ENCODE results near the gene ULK2.
"Not testable (repeated sequence)": the region's sequence is repeated elsewhere in the genome, so short reads cannot be mapped to it uniquely, and the experiment has no call there.

Gene ULK2

GRCh38 chr17:19766421-19767270, 101.1 kb downstream of the ULK2 start:
- DNase-seq: peak; percentile 26 to 82 (median 70)

GRCh38 chr17:19766016-19766415, 101.7 kb downstream of the ULK2 start:
- DNase-seq: no peak

- DNase-seq: not testable (repeated sequence)
Observed at GRCh38 chr17:19763991-19764390, 103.7 kb downstream of the ULK2 start.

- DNase-seq: no peak
Observed at GRCh38 chr17:19763416-19763815, 104.3 kb downstream of the ULK2 start.

- peak in 3 of 4 experiments; percentile 37 to 74 (median 48) for DNase-seq
Observed at GRCh38 chr17:19762515-19762961, 105.2 kb downstream of the ULK2 start.

GRCh38 chr17:19760746-19761145, 107.0 kb downstream of the ULK2 start:
- no peak for DNase-seq

GRCh38 chr17:19759568-19760549, 107.9 kb downstream of the ULK2 start:
- no peak for DNase-seq

GRCh38 chr17:19757536-19758180, 110.1 kb downstream of the ULK2 start:
- no peak for DNase-seq

GRCh38 chr17:19756546-19756945, 111.2 kb downstream of the ULK2 start:
- DNase-seq: no peak

GRCh38 chr17:19755821-19756510, 111.8 kb downstream of the ULK2 start:
- DNase-seq: no peak

GRCh38 chr17:19755392-19755791, 112.3 kb downstream of the ULK2 start:
- DNase-seq: no peak

GRCh38 chr17:19753661-19754463, 113.9 kb downstream of the ULK2 start:
- no peak for DNase-seq

GRCh38 chr17:19753051-19753509, 114.7 kb downstream of the ULK2 start:
- no peak for DNase-seq

- DNase-seq: no peak
Observed at GRCh38 chr17:19752216-19753050, 115.3 kb downstream of the ULK2 start.

- no peak for DNase-seq
Observed at GRCh38 chr17:19750835-19751234, 116.9 kb downstream of the ULK2 start.

GRCh38 chr17:19750020-19750572, 117.6 kb downstream of the ULK2 start:
- DNase-seq: no peak

- DNase-seq: no peak
Observed at GRCh38 chr17:19748807-19749193, 118.9 kb downstream of the ULK2 start.

- no peak for DNase-seq
Observed at GRCh38 chr17:19747829-19748806, 119.6 kb downstream of the ULK2 start, which contains the start of gene ALDH3A1. TSS of gene ALDH3A1 (minus strand) at chr17:19748298. CDS start at chr17:19745129, 3,169 bp downstream.

Data from activated naive CD4-positive, alpha-beta T cell (primary cell).